Gastroesophageal sphincter (tissue), 4 donors: Measurements from ENCODE around the gene MTRF1. TPM values are rescaled to one million over a fixed set of nuclear protein-coding genes. Genes with fewer than 3 reads are reported as not detected.

ENCODE experiments used
- ATAC-seq: fragments of 150-250 bp; one replicate; pipeline ENCODE4 v1.9.1; 2016; ENCODE audit warnings: mild to moderate bottlenecking, moderate library complexity
- H3K27ac ChIP-seq, 4 donors: fragments of 200-600 bp; sonication (generic) in 3 of 4; 1 replicate in 3 of 4; 2 replicates in 1 of 4; pipeline ENCODE4 v1.5.1; 2016 to 2019
- H3K27me3 ChIP-seq: fragments of 200-600 bp; sonication (generic); one replicate; pipeline ENCODE4 v1.5.1; 2019
- H3K36me3 ChIP-seq, 2 donors: fragments of 200-600 bp; sonication (generic); one replicate each; pipeline ENCODE4 v1.5.1; 2019; ENCODE audit warnings: control low read depth in 1 of 2
- H3K4me1 ChIP-seq, 3 donors: fragments of 200-600 bp; sonication (generic); 1 replicate in 2 of 3; 2 replicates in 1 of 3; pipeline ENCODE4 v1.5.1; 2016 to 2019; ENCODE audit warnings: control low read depth in 2 of 3
- H3K4me3 ChIP-seq, 2 donors: fragments of 200-600 bp; sonication (generic); one replicate each; pipeline ENCODE4 v1.5.1; 2019; ENCODE audit warnings: mild to moderate bottlenecking in 1 of 2, moderate library complexity in 1 of 2
- H3K9me3 ChIP-seq, 3 donors: fragments of 200-600 bp; sonication (generic); one replicate each; pipeline ENCODE4 v1.5.1; 2017 to 2019; ENCODE audit warnings: control low read depth in 2 of 3
- CTCF ChIP-seq, 4 experiments: fragments of 200-600 bp in 2 of 4; fragments of 450-650 bp in 2 of 4; sonication (generic) in 1 of 4; IDR thresholded peaks; one replicate each; pipeline ENCODE4 v1.5.1; 2017 to 2019; ENCODE audit warnings: antibody characterized with exemption in 4 of 4, mild to moderate bottlenecking in 2 of 4, moderate library complexity in 2 of 4
- EP300 ChIP-seq: sonication (generic); formaldehyde crosslinking; IDR thresholded peaks from one replicate; pipeline ENCODE4 v1.6.1; 2017; ENCODE audit warnings: antibody characterized with exemption, mild to moderate bottlenecking
- POLR2A ChIP-seq, 2 donors: fragments of 450-650 bp; IDR thresholded peaks; one replicate each; pipeline ENCODE4 v1.6.1; 2017; ENCODE audit warnings: antibody characterized with exemption in 2 of 2, mild to moderate bottlenecking in 2 of 2, moderate library complexity in 1 of 2
- POLR2AphosphoS5 ChIP-seq: sonication (generic); formaldehyde crosslinking; IDR thresholded peaks from one replicate; pipeline ENCODE4 v1.6.1; 2017; ENCODE audit warnings: antibody characterized with exemption
- WGBS, 2 donors: methylation state at CpG; one replicate each; pipeline ENCODE4 v1.1.5; 2018; ENCODE audit warnings: low coverage in 1 of 2; 5-methylcytosine and 5-hydroxymethylcytosine counted together
- total RNA-seq, 4 donors: library from RNA; depleted of rRNA; stranded (reverse); fragments of >200 nt; gene quantifications; one replicate each; pipeline ENCODE4 v1.1.0, GENCODE V29; 2016

Gene MTRF1
- total RNA-seq, 4 donors from 2014 or later = 7.3 to 14.4 (median 10.2) TPM

GRCh38 chr13:41211062-41211461, 52.3 kb downstream of the MTRF1 start:
- no peaks in the 10 kb centered on the region for H3K36me3 ChIP-seq
- H3K27me3 ChIP-seq = no peaks in the 10 kb centered on the region
- no peak overlapping the region for H3K4me3 ChIP-seq
- TF ChIP-seq POLR2AphosphoS5 (no peak), EP300 (no peak), CTCF (IDR thresholded peaks at IDR 0.05) (no peak), POLR2A (IDR thresholded peaks at IDR 0.05) (no peak)
- peaks cover 0 to 22% (median 0%) of the 10 kb centered on the region in 3 donors for H3K9me3 ChIP-seq
- no peaks in the 10 kb centered on the region for H3K4me1 ChIP-seq
- WGBS, 2 donors = 100% methylated on average over 1 of the region's 2 CpGs
- H3K27ac ChIP-seq = no peak overlapping the region
- ATAC-seq = no peak

- no peak overlapping the region for H3K4me3 ChIP-seq
- TF ChIP-seq POLR2A (IDR thresholded peaks at IDR 0.05) = no peak
These were observed 56.9 kb downstream of the MTRF1 start for GRCh38 chr13:41206467-41206866.

GRCh38 chr13:41203810-41204209, 59.6 kb downstream of the MTRF1 start:
- 92 to 100% methylated on average over 1 to 2 of the region's 6 CpGs for WGBS, 2 donors
- H3K27me3 ChIP-seq = no peaks in the 10 kb centered on the region
- H3K4me1 ChIP-seq = no peaks in the 10 kb centered on the region
- no peak for ATAC-seq
- TF ChIP-seq POLR2A (IDR thresholded peaks at IDR 0.05) = no peak
- no peak for TF ChIP-seq EP300
- TF ChIP-seq POLR2AphosphoS5 = no peak
- no peak for TF ChIP-seq CTCF (IDR thresholded peaks at IDR 0.05)
- H3K4me3 ChIP-seq = no peak overlapping the region
- peaks cover 0 to 7% (median 0%) of the 10 kb centered on the region in 3 donors for H3K9me3 ChIP-seq
- no peak overlapping the region for H3K27ac ChIP-seq
- H3K36me3 ChIP-seq = no peaks in the 10 kb centered on the region

More at GRCh38 chr13:41206467-41206866, 56.9 kb downstream of the MTRF1 start:
- H3K36me3 ChIP-seq = no peaks in the 10 kb centered on the region
- H3K4me1 ChIP-seq = no peaks in the 10 kb centered on the region
- H3K27me3 ChIP-seq = no peaks in the 10 kb centered on the region
- ATAC-seq = no peak
- H3K9me3 ChIP-seq = peaks cover 0 to 19% (median 0%) of the 10 kb centered on the region in 3 donors
- no peak overlapping the region for H3K27ac ChIP-seq

GRCh38 chr13:41200126-41200525, 63.2 kb downstream of the MTRF1 start:
- no peaks in the 10 kb centered on the region for H3K27me3 ChIP-seq
- H3K27ac ChIP-seq = no peak overlapping the region
- no peak overlapping the region for H3K4me3 ChIP-seq
- H3K9me3 ChIP-seq = no peaks in the 10 kb centered on the region
- 85 to 93% methylated on average over 2 to 4 of the region's 4 CpGs for WGBS, 2 donors
- H3K4me1 ChIP-seq = no peaks in the 10 kb centered on the region
- no peak for ATAC-seq
- H3K36me3 ChIP-seq = no peaks in the 10 kb centered on the region
- TF ChIP-seq CTCF (IDR thresholded peaks at IDR 0.05) (no peak), POLR2A (IDR thresholded peaks at IDR 0.05) (no peak), EP300 (no peak), POLR2AphosphoS5 (no peak)

- H3K27ac ChIP-seq = no peak overlapping the region
- no peak overlapping the region for H3K4me3 ChIP-seq
- H3K4me1 ChIP-seq = no peaks in the 10 kb centered on the region
- no peaks in the 10 kb centered on the region for H3K36me3 ChIP-seq
- ATAC-seq = no peak
- H3K9me3 ChIP-seq = no peaks in the 10 kb centered on the region
- 64% methylated on average over 2 of the region's 2 CpGs; no CpG with 5 or more reads in 1 of the 2 donors for WGBS, 2 donors
- H3K27me3 ChIP-seq = no peaks in the 10 kb centered on the region
- TF ChIP-seq POLR2AphosphoS5 (no peak), POLR2A (IDR thresholded peaks at IDR 0.05) (no peak), CTCF (IDR thresholded peaks at IDR 0.05) (no peak), EP300 (no peak)
These were observed 63.9 kb downstream of the MTRF1 start for GRCh38 chr13:41199526-41199925.
